Skeletal muscle cell (primary cell): ENCODE measurements around the gene RAD51B.
"Not testable (repeated sequence)": the region's sequence is repeated elsewhere in the genome, so short reads cannot be mapped to it uniquely, and the experiment has no call there.

ENCODE experiments used
- DNase-seq: peaks from one replicate; pipeline ENCODE4 v3.0.0-alpha.2; 2010; ENCODE audit warnings: low read depth
- H3K4me3 ChIP-seq: 2 replicates; pipeline ENCODE4 v1.5.1; 2011; ENCODE audit warnings: low read depth, mild to moderate bottlenecking, control low read depth, low read length, moderate library complexity

The RAD51B gene

GRCh38 chr14:67967970-67968369 is 148.4 kb downstream of the RAD51B start:
- H3K4me3 ChIP-seq, DNase-seq: not testable (repeated sequence)

GRCh38 chr14:67970923-67971322 is 151.3 kb downstream of the RAD51B start:
- no peak for DNase-seq
- no peak overlapping the region for H3K4me3 ChIP-seq

- H3K4me3 ChIP-seq = no peak overlapping the region
- DNase-seq = no peak
These were observed 152.3 kb downstream of the RAD51B start for GRCh38 chr14:67971627-67972625.

GRCh38 chr14:67973436-67973835 is 153.9 kb downstream of the RAD51B start:
- no peak for DNase-seq
- H3K4me3 ChIP-seq = no peak overlapping the region

GRCh38 chr14:67975470-67975869 is 155.9 kb downstream of the RAD51B start:
- H3K4me3 ChIP-seq = no peak overlapping the region
- no peak for DNase-seq

GRCh38 chr14:67977434-67978034 is 158.0 kb downstream of the RAD51B start:
- H3K4me3 ChIP-seq = no peak overlapping the region

GRCh38 chr14:67978749-67979148 is 159.2 kb downstream of the RAD51B start:
- no peak for DNase-seq
- no peak overlapping the region for H3K4me3 ChIP-seq

More at GRCh38 chr14:67977434-67978034, 158.0 kb downstream of the RAD51B start:
- DNase-seq = no peak

GRCh38 chr14:67982711-67983608 is 163.4 kb downstream of the RAD51B start:
- DNase-seq = no peak
- H3K4me3 ChIP-seq = no peak overlapping the region

- no peak overlapping the region for H3K4me3 ChIP-seq
- DNase-seq = no peak
These were observed 164.7 kb downstream of the RAD51B start for GRCh38 chr14:67984274-67984673.

GRCh38 chr14:67986131-67986841 is 166.7 kb downstream of the RAD51B start:
- DNase-seq = no peak
- no peak overlapping the region for H3K4me3 ChIP-seq

GRCh38 chr14:67987606-67988005 is 168.0 kb downstream of the RAD51B start:
- peak overlapping the region; percentile 12 for H3K4me3 ChIP-seq
- peak; percentile 80 for DNase-seq

GRCh38 chr14:67988210-67988609 is 168.6 kb downstream of the RAD51B start:
- DNase-seq, H3K4me3 ChIP-seq: not testable (repeated sequence)

GRCh38 chr14:67990576-67990975 is 171.0 kb downstream of the RAD51B start:
- DNase-seq = no peak
- no peak overlapping the region for H3K4me3 ChIP-seq

GRCh38 chr14:67994531-67994930 is 175.0 kb downstream of the RAD51B start:
- H3K4me3 ChIP-seq = no peak overlapping the region
- DNase-seq = no peak

GRCh38 chr14:67996235-67996634 is 176.7 kb downstream of the RAD51B start:
- no peak overlapping the region for H3K4me3 ChIP-seq
- no peak for DNase-seq

GRCh38 chr14:67998834-67999233 is 179.3 kb downstream of the RAD51B start:
- no peak for DNase-seq
- H3K4me3 ChIP-seq = no peak overlapping the region

- peak; percentile 28 for DNase-seq
These were observed 179.7 kb downstream of the RAD51B start for GRCh38 chr14:67999290-67999689.

GRCh38 chr14:67999705-68000384 is 180.3 kb downstream of the RAD51B start:
- no peak overlapping the region for H3K4me3 ChIP-seq
- DNase-seq = peak; percentile 30

More at GRCh38 chr14:67999290-67999689, 179.7 kb downstream of the RAD51B start:
- no peak overlapping the region for H3K4me3 ChIP-seq
